ENCODE results near the gene TCP11.

The TCP11 gene

GRCh38 chr6:35149891-35150566 lies 8.9 kb upstream of the TCP11 start:
- Histone ChIP-seq H3K27ac (ENCODE audit: low read depth, low read length) (no peak overlapping the region), H3K9me2 (replicated peaks; ENCODE audit: control insufficient read depth, low read length) (no peaks in the 10 kb centered on the region), H3K4me1 (ENCODE audit: control insufficient read depth, low read length) (no peaks in the 10 kb centered on the region), H3K9me3 (ENCODE audit: control insufficient read depth, insufficient read depth, low read length) (no peaks in the 10 kb centered on the region), H3K27me3 (ENCODE audit: control insufficient read depth, low read length) (peaks cover 17% of the 10 kb centered on the region; the same call in 1 of the 2 replicates), H3K4me2 (ENCODE audit: low read length) (no peak overlapping the region), H3K36me3 (ENCODE audit: control insufficient read depth, low read length) (no peaks in the 10 kb centered on the region), H4K20me1 (ENCODE audit: control insufficient read depth, insufficient read depth, low read depth, low read length) (no peaks in the 10 kb centered on the region), H3F3A (ENCODE audit: control insufficient read depth, insufficient read depth) (no peaks in the 10 kb centered on the region), H3K79me2 (ENCODE audit: control insufficient read depth, low read length) (no peaks in the 10 kb centered on the region), H3K4me3 (ENCODE audit: low read length) (no peak overlapping the region)
- no peak for TF ChIP-seq EZH2phosphoT487 (IDR thresholded peaks at IDR 0.05; ENCODE audit: borderline replicate concordance, low read length)
- TF ChIP-seq CTCF (IDR thresholded peaks at IDR 0.05; ENCODE audit: low read depth, low read length, poor library complexity, severe bottlenecking): no peak

GRCh38 chr6:35148167-35148741 lies 7.1 kb upstream of the TCP11 start:
- H3K27ac ChIP-seq (ENCODE audit: low read depth, low read length): no peak overlapping the region
- peaks cover 12% of the 10 kb centered on the region; the same call in 1 of the 2 replicates for H3K27me3 ChIP-seq (ENCODE audit: control insufficient read depth, low read length)
- H3K4me1 ChIP-seq (ENCODE audit: control insufficient read depth, low read length): no peaks in the 10 kb centered on the region
- TF ChIP-seq CTCF (IDR thresholded peaks at IDR 0.05; ENCODE audit: low read depth, low read length, poor library complexity, severe bottlenecking) (no peak), EZH2phosphoT487 (IDR thresholded peaks at IDR 0.05; ENCODE audit: borderline replicate concordance, low read length) (no peak)
- H3F3A ChIP-seq (ENCODE audit: control insufficient read depth, insufficient read depth): no peaks in the 10 kb centered on the region
- H3K79me2 ChIP-seq (ENCODE audit: control insufficient read depth, low read length): no peaks in the 10 kb centered on the region
- no peaks in the 10 kb centered on the region for H3K9me3 ChIP-seq (ENCODE audit: control insufficient read depth, insufficient read depth, low read length)
- H3K4me2 ChIP-seq (ENCODE audit: low read length): no peak overlapping the region
- H4K20me1 ChIP-seq (ENCODE audit: control insufficient read depth, insufficient read depth, low read depth, low read length): no peaks in the 10 kb centered on the region
- no peak overlapping the region for H3K4me3 ChIP-seq (ENCODE audit: low read length)
- H3K9me2 ChIP-seq (replicated peaks; ENCODE audit: control insufficient read depth, low read length): no peaks in the 10 kb centered on the region
- H3K36me3 ChIP-seq (ENCODE audit: control insufficient read depth, low read length): no peaks in the 10 kb centered on the region

GRCh38 chr6:35147486-35147885 lies 6.3 kb upstream of the TCP11 start:
- H3K4me1 ChIP-seq (ENCODE audit: control insufficient read depth, low read length): no peaks in the 10 kb centered on the region
- H4K20me1 ChIP-seq (ENCODE audit: control insufficient read depth, insufficient read depth, low read depth, low read length): no peaks in the 10 kb centered on the region
- no peak overlapping the region for H3K4me2 ChIP-seq (ENCODE audit: low read length)
- no peaks in the 10 kb centered on the region for H3F3A ChIP-seq (ENCODE audit: control insufficient read depth, insufficient read depth)
- H3K36me3 ChIP-seq (ENCODE audit: control insufficient read depth, low read length): no peaks in the 10 kb centered on the region
- no peaks in the 10 kb centered on the region for H3K9me3 ChIP-seq (ENCODE audit: control insufficient read depth, insufficient read depth, low read length)
- no peaks in the 10 kb centered on the region for H3K79me2 ChIP-seq (ENCODE audit: control insufficient read depth, low read length)
- TF ChIP-seq EZH2phosphoT487 (IDR thresholded peaks at IDR 0.05; ENCODE audit: borderline replicate concordance, low read length): no peak
- TF ChIP-seq CTCF (IDR thresholded peaks at IDR 0.05; ENCODE audit: low read depth, low read length, poor library complexity, severe bottlenecking): no peak
- no peak overlapping the region for H3K4me3 ChIP-seq (ENCODE audit: low read length)
- no peak overlapping the region for H3K27ac ChIP-seq (ENCODE audit: low read depth, low read length)
- H3K27me3 ChIP-seq (ENCODE audit: control insufficient read depth, low read length): peaks cover 12% of the 10 kb centered on the region; the same call in 1 of the 2 replicates
- H3K9me2 ChIP-seq (replicated peaks; ENCODE audit: control insufficient read depth, low read length): no peaks in the 10 kb centered on the region

Data from DOHH2 (cell line).